SK-MEL-5 (cell line): ENCODE results near the gene STRN4. TPM values are rescaled to one million over a fixed set of nuclear protein-coding genes. Genes with fewer than 3 reads are reported as not detected.
A peak's percentile ranks its signal among the peaks of the same experiment; 100 is the strongest.
"Not testable (repeated sequence)": the region's sequence is repeated elsewhere in the genome, so short reads cannot be mapped to it uniquely, and the experiment has no call there.

Experiments used
- DNase-seq: peaks from one replicate; pipeline ENCODE4 v3.0.0-alpha.2; 2016; ENCODE audit warnings: low read depth, low spot score
- in situ Hi-C: cut with HindIII; loops from 2 replicates; pipeline ENCODE4 v1.10.0; 2016; ENCODE audit warnings: low sequenced_read_pairs, high pct_unique_total_duplicates, low pct_unique_long_range_greater_than_20kb
- total RNA-seq: library from RNA; depleted of rRNA; stranded (reverse); fragments of >200 nt; shearing (Covaris generic); gene quantifications from 2 replicates; pipeline ENCODE4 v1.2.3, GENCODE V29; 2014

The STRN4 gene
- total RNA-seq, 1 experiment from 2014 or later = 61.9 TPM

DNA sequence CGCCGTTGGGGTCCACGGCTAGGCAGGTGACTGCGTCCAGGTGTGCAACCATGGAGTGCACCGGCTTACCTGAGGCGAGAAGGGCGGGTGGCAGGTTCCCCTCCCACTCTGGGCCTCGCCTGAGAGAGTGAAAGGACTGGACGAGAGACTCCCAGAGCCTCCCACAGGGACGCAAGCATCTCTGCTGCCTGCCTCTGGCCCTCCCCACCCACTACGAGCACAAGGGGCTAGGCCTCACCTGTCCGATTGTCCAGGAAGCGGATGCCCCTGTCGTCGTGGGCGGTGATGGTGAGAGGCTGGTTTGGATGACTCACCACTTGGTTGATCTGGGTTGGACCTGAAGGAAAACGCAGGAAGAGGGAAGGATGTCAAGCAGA, 24.3 kb downstream of the STRN4 start:
- in situ Hi-C loops = no loop called here

DNA sequence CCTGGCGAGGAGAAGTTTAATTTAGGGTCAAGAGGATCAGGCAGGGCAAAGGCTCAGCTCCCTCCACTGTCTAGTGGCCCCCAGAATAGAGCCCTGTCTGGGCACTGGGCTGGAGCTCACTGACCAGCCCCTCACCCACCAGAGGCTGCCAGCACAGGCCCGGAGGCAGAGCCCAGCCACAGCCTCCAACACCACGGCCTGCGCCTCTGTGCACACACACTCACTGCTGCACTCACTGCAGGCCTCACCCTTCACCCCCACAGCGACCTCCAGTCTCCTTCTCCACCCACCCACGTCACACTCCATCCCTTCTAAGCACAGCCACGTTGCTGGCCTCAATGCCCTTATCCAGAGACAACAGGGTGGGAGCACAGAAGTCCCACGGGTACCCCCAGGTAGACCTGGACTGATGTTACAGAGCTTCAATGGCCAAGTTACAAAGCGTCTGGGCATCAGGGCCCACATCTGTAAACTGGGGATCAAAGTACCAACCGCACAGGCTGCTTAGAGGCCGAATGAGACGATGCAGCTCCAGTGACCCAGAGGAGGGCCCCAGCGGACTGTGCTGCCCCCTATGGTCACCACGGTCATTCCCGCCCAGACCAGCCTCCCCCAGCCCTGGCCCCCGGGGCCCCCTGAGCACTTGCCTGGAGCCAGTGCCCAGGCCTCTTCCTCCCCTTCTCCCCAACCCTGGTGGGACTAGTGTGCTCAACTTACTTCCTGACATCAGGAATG, 24.8 kb downstream of the STRN4 start:
- DNase-seq = no peak
- in situ Hi-C loops = no loop called here

More for the DNA sequence above, 24.3 kb downstream of the STRN4 start:
- no peak for DNase-seq

DNA sequence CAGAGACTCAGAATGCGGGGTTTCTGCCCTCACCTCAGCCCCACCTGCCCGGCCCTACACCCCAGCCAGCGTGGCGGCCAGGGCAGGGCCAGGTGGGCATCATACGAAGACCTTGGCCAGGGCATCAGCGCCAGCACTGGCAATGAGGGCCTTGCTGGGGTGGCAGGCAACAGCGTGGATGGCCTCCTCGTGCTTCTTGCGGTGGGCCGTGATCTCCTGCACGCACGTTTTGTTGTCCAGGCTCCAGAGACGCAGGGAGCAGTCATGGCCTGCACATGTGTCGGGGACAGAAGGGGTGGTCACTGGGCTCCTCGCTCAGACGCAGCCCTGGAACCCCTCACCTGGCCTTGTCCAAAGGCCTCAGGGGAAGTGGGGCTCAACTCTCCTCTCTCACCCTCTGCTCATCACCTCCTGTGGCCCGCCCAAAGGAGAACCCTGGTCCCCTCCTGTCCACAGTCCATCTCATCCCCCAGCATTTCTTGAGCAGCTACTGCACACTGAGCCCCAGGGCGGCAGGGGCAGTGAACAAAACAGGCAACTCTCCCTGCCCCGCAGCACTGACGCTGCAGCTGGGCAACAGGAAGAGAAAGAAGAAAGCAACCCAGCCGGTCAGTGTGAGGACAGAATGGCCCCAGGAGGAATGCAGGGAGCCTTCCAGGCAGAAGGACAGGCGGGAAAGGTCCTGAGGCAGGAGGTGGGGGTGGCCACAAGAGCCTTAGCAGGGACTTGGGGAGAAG, 25.6 kb downstream of the STRN4 start:
- in situ Hi-C loops = no loop called here
- no peak for DNase-seq

DNA sequence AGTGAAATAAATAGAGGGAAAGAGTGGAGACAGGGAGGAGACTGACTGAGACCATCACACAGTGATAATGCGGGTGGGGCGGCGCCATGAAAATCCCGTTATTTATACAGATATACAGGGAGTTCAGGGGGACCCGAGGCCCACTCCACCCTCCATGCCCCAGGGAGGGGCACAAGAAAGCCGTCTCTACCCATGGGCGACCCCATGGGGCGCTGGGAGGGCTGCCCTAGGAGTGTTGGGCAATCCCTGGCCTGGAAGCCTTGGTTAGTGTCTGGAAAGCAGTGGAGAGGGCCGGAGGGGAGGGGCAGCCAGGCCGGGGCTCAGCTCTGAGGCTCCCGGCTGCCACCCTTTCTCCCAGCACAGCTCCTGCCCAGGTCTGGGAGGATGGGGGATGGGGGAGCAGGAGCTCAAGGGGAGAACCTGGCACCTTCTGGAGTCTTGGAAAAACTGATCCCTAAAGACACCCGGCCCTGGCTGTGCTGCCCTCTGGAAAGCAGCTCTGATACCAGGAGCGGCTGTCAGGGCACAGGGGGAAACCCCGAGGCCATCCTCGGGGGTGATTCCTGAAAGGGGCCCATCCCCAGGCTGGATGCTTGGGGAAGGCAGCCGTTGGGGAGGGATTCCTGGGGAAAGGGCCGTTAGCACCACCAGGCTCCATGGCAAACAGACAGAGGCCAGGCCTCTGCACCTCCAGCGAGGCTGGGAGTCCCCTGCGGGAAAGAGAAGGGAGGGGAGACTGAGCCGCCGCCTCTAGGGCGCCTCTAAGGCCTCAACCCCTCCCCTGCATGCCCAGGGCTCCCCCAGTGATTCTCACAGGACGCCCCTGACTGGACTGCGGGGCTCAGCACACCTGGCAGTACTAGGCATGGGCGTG, 26.4 kb downstream of the STRN4 start:
- no peak for DNase-seq
- in situ Hi-C loops = no loop called here

DNA sequence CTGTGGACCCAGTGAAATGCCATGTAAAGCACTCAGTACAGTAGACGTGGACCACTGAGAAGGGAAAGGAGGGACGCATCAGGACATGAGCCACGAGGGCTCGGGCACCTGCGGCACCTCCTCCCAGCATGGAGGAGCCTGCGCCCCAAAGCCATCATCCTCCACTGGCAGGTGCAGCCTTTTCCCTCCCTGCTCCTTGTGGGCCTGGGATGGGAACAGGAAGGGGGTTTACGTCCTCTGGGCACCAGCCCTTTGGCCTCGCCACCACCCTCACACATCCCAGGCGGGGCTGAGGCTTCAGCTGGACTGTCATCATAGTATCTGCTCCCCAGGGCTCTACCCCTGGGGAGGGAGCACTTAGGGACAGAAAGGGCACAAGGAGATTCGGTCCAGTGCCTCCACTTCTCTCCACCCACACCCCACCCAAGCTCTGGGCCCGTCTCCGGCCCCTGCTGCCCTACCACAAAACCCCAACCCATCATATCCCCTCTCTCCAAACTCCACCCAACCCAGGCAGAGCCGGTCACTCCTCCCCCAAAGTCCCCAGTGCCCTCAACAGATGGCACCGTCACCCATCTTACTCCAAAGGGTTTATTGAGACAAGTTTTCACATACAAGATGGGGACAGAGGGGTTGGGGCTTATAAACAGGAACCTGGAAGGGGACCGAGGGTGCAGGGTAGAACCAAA, 27.2 kb downstream of the STRN4 start:
- in situ Hi-C loops = no loop called here
- DNase-seq = no peak

DNA sequence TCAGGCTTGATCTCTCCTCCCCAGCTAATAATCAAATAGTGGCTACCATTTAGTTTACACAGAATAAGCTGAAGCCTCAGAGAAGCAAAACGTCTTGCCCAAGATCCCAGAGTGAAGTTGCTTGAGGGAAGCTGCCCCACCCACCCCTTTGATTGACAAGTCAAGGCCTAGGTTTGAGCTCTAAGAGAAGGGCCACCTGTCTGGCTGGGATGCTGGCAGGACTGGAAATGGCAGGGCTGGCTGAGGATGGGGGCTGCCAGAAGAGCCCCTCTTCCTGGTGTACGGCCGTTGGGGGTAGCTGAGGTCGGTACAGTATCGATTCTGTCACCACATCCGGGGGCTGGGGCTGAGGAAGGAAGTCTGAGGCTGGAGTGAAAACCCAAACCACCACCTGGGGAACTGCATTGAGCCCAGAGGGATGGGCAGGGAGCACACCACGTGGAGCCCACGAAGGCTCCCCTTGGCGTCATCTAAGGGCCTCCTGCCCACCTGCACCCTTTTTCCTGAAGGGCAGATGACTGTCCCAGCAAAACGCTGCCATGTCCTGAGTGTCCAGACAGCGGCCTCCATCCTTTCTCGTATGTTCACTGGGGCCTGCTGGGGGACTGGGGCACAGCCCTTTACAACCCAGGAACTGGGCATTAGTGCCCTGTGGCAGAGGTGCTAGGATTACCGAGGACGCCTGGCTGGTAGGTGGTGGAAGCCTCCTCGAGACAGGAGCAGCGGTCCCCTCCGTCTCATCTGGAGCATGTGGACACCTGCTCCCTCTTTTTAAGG, 27.9 kb downstream of the STRN4 start:
- in situ Hi-C loops = no loop called here
- DNase-seq = no peak

DNA sequence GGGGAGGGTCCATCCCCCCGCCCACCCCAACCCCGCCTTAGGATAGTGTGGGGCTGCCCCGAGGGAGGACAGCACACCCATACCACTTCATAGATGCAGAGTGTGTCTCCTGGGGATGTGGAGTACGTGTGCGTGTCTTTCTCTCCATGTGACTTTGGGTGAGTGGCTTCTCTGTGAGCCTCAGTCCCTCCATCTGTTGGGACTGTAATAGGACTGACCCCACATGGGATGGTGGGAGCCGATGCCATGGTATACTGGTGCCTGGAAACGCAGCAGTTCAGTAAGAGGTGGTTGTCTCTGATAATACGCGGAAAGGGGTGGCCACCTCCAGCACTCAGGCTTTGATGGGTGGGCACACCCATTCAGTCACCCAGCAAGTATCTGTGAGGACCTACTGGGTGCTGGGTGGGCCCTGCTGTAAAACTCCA, 28.5 kb downstream of the STRN4 start:
- no peak for DNase-seq
- in situ Hi-C loops = no loop called here

DNA sequence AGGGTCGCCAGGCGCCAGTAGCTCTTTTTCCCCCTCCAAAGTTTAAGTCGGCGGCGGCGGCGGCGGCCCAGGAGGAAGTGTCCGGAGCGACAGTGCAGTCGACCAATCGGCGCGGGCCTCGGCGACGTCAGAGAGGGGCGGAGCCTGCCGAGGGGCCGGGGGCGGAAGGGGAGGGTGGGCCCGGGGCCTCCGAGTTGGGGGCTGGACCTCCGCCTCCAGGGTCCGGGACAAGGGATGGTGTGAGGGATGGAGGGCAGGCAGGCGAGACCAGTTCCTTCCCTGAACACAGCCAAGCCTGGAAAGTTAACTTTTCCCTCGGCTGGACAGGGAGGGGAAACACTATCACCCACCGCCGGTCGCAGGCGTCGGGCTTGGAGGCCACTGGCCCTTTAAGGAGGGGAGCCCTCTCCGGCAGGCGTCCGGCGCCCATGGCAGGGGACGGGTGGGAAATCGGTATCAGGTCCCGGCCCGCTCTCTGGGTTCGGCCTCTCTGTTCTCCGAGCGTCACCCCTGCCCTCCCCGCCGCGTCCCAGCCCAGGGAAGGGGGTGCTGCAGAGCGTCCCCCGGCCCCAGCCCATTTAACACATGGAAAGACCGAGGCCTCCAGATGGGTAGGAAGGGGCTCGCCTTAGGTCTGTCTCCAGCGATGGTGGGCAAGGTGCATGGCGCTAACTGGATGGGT, 29.1 kb downstream of the STRN4 start, which contains the start of gene PRKD2:
Gene PRKD2, minus strand, starts transcription at position 81 of the 682 bp plus-strand sequence. CDS start 744 bp downstream, outside the sequence.
- peak; percentile 73 for DNase-seq
- in situ Hi-C loops = no loop called here

DNA sequence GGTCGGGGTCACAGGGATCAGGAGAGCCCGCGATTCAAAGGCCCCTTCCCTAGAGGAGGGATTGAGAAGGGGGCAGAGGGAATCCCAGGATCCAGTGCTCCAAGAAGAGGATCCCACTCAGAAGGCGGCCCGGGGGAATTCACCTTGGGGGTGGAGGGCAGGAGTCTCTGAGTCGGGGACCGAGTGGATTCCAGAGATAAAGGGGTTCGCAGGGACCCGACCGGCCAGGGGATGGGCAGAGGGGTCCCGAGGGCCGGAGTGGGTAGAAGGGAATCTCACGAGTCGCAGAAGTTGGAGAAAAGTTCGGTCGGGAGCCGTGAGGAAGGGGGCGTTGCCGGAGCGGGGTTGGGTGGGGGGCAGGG, 29.6 kb downstream of the STRN4 start:
- in situ Hi-C loops = no loop called here
- no peak for DNase-seq

DNA sequence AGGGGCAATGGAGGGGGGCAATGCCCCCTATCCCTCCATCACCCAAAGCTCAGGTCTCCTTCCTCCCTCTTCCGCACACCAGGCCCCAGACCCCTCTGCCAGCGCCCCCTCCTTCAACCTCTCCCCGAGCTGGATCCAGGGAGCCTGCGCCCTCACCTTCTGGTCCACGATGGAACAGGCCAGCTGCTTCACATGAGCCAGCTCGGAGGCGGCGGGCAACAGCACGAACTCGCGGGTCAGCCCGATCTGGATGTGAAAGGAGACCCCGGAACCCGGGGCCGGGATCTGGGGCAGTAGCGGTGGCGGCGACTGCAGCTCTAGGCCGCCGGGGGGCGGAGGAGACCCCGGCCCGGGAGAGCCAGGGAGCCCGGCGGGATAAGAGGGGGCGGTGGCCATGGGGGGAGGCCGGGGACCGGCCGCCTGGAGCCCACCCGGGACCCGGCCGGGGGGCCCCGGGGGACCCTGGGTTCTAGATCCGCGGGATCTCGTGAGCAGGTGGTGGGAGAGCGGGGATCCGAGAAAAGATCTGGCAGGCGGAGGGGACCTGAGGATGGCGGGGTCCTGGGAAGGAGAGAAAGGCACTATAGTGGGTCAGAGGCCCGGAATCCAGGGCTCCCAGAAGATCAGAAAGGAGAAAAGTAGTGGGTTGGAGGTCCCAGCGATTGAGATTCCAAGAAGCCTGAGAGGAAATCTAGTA, 30.1 kb downstream of the STRN4 start:
- DNase-seq = no peak

DNA sequence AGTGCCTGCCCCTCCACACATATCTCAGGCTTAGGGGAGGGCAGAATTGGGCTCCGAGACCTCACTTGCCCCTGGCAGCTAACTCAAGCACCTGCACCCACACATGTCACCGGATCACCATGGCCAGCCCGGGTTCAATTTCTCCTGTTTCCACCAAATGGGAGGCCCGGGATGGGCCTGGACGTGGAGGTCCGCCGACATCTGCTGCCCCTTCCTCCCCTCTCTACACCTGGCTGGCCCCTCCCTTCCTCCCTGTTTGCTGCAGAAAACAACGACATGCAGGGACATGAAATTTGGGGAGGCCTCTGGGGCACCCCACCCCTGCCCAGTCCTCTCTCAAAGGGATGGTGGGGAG, 30.7 kb downstream of the STRN4 start:
- DNase-seq = no peak
- in situ Hi-C loops = no loop called here

More for the DNA sequence above, 30.1 kb downstream of the STRN4 start:
- in situ Hi-C loops = no loop called here

DNA sequence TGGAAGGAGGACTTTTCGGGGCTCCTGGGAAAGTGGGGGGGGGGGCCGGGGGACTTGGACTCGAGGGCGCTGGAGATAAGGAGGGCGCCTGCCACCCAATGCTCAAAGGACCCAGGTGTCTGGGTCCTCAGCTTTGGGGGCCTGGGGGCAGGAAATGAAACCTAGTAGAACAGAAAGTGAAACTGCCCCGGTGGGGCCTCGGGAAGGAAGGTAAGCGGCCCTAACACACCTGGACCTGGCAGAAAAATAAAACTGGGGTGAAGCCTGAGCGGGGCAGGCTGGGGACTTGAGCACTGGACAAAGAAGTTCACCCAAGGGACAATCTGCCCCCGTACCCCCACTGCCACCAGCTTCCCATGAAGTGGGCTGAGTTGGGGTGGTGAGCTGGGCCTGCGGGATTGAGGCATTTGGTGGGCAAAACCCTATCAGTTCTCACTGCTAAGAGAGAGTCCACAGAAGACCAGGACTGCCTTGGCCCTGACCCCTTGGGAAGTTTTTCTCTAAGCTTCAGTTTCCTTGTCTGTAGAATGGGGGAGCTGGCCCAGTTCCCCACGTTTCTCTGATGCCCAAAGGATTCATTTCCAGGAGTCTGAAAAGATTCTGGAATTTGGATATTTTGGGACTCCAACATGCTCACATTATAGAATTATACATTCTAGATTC, 31.7 kb downstream of the STRN4 start:
- no peak for DNase-seq
- in situ Hi-C loops = no loop called here

DNA sequence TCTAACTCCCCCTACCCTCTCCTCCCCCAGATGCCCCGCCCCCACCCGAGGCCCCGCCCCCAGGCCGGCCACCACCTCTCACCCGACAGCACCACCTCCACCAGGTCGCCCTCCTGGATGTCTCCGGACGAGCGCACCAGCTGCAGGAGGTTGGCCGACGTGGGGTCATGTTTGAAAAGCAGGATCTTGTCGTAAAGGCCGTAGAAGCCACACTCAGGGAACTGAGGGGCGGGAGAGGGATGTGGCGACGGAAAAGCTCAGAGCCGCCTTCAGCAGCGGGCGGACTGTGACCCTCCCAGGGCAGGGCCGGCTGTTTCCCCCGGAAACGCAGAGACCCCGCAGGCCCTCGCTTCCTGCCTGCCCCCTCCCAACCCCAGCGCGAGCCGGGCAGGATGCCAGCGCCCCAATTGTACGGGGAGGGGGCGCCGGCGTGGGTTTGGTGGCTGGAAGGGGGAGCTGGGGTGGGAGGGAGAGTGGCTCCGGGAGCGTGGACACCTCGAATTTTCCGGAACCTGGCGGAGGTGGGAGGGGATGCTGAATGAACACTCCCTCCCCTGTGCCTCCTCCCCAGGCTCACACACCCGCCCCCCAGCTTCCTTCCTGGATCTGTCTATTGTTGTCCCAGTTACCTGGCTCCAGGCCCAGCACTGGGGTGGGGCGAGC, 32.3 kb downstream of the STRN4 start:
- in situ Hi-C loops = no loop called here
- peak; percentile 22 for DNase-seq

DNA sequence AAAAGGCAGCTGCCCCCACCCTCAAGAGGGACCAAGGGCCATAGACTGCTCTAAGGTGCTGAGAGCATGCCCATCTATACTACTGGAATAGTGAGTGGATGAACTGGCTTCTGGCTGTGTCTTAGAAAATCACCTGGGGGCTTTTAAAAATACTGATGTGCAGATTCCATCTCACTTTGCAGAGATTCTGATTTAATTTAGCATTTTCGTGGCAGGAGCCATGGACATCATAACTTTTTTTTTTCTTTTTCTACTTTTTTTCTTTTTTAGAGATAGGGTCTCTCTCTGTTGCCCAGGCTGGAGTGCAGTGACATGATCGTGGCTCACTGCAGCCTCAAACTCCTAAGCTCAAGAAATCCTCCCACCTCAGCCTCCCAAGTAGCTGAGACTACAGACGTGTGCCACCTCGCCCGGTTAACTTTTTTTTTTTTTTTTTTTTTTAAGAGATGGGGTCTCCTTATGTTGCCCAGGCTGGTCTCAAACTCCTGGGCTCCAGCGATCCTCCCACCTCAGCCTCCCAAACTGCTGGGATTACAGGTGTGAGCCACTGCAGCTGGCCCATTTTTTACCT, 33.4 kb downstream of the STRN4 start:
- DNase-seq = not testable (repeated sequence)

DNA sequence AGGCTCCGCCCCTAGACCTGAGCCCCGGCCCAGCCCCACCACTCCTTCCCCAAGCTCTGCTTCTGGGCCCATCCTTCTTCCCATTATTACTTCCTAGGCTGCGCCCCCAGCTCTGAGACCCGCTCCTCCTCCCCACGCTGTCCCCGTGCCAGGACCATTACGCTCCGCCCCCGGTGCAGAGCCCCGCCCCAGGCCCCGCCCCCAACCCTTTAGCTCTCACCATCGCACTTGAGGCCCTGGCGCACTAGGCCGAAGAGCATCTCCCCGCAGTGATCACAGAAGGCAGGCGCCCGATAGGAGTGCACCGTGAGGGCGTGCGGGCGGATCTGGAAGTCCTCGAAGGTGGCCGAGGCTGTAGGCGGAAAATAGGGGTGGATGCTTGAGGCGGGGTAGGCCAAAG, 35.6 kb downstream of the STRN4 start:
- in situ Hi-C loops = no loop called here
- DNase-seq = no peak

More for the DNA sequence above, 33.4 kb downstream of the STRN4 start:
- in situ Hi-C loops = not testable (repeated sequence)
